GM12801 (cell line): ENCODE data around the gene PPIL6.

Experiments used
- CTCF ChIP-seq: IDR thresholded peaks from one replicate; pipeline ENCODE4 v1.5.1; 2011; ENCODE audit warnings: control low read depth; ENCODE audit not compliant: insufficient read length; ENCODE audit errors: extremely low read depth

Gene PPIL6

GRCh38 chr6:109440331-109441068, at the start of gene PPIL6, which contains the start of gene SMPD2:
PPIL6 (minus strand) TSS chr6:109440628; CDS start chr6:109440590, 38 bp downstream.
SMPD2 (plus strand) TSS chr6:109440724; CDS start chr6:109441122, 398 bp downstream.
- TF ChIP-seq CTCF: no peak

- no peak for TF ChIP-seq CTCF
Observed at GRCh38 chr6:109488001-109488400, 47.6 kb upstream of the PPIL6 start.

- no peak for TF ChIP-seq CTCF
Observed at GRCh38 chr6:109486068-109486467, 45.6 kb upstream of the PPIL6 start.

GRCh38 chr6:109485266-109485935, 45.0 kb upstream of the PPIL6 start:
- TF ChIP-seq CTCF: no peak

GRCh38 chr6:109484122-109484521, 43.7 kb upstream of the PPIL6 start:
- TF ChIP-seq CTCF: no peak

- no peak for TF ChIP-seq CTCF
Observed at GRCh38 chr6:109483735-109484057, 43.3 kb upstream of the PPIL6 start.

- no peak for TF ChIP-seq CTCF
Observed at GRCh38 chr6:109482905-109483734, 42.7 kb upstream of the PPIL6 start, which contains the start of gene ZBTB24. ZBTB24 (minus strand) TSS chr6:109483219; CDS start chr6:109482026, 1,193 bp downstream.
